MG63 (cell line): ENCODE data around the gene WDFY4. TPM values are rescaled to one million over a fixed set of nuclear protein-coding genes. Genes with fewer than 3 reads are reported as not detected.
"Not testable (repeated sequence)": the region's sequence is repeated elsewhere in the genome, so short reads cannot be mapped to it uniquely, and the experiment has no call there.

ENCODE experiments used
- DNase-seq: peaks from one replicate; pipeline ENCODE4 v3.0.0-alpha.2; 2020
- H3K27me3 ChIP-seq: fragments of 250-450 bp; sonication (Bioruptor Pico); 2 replicates; pipeline ENCODE4 v1.5.1; 2020; ENCODE audit warnings: mild to moderate bottlenecking, moderate library complexity
- H3K36me3 ChIP-seq: fragments of 250-450 bp; sonication (Bioruptor Pico); 2 replicates; pipeline ENCODE4 v1.5.1; 2020; ENCODE audit warnings: mild to moderate bottlenecking, moderate library complexity
- H3K4me3 ChIP-seq: fragments of 250-450 bp; sonication (Bioruptor Pico); 2 replicates; pipeline ENCODE4 v1.5.1; 2020; ENCODE audit warnings: mild to moderate bottlenecking, moderate library complexity
- H3K9me3 ChIP-seq: fragments of 250-450 bp; sonication (Bioruptor Pico); 2 replicates; pipeline ENCODE4 v1.5.1; 2020; ENCODE audit warnings: mild to moderate bottlenecking, moderate library complexity
- total RNA-seq: library from RNA; depleted of rRNA; stranded (reverse); fragments of >200 nt; shearing (Covaris generic); gene quantifications from 2 replicates; pipeline ENCODE4 v1.2.3, GENCODE V29; 2014; ENCODE audit warnings: low replicate concordance; rRNA removed

Gene WDFY4, protein sequence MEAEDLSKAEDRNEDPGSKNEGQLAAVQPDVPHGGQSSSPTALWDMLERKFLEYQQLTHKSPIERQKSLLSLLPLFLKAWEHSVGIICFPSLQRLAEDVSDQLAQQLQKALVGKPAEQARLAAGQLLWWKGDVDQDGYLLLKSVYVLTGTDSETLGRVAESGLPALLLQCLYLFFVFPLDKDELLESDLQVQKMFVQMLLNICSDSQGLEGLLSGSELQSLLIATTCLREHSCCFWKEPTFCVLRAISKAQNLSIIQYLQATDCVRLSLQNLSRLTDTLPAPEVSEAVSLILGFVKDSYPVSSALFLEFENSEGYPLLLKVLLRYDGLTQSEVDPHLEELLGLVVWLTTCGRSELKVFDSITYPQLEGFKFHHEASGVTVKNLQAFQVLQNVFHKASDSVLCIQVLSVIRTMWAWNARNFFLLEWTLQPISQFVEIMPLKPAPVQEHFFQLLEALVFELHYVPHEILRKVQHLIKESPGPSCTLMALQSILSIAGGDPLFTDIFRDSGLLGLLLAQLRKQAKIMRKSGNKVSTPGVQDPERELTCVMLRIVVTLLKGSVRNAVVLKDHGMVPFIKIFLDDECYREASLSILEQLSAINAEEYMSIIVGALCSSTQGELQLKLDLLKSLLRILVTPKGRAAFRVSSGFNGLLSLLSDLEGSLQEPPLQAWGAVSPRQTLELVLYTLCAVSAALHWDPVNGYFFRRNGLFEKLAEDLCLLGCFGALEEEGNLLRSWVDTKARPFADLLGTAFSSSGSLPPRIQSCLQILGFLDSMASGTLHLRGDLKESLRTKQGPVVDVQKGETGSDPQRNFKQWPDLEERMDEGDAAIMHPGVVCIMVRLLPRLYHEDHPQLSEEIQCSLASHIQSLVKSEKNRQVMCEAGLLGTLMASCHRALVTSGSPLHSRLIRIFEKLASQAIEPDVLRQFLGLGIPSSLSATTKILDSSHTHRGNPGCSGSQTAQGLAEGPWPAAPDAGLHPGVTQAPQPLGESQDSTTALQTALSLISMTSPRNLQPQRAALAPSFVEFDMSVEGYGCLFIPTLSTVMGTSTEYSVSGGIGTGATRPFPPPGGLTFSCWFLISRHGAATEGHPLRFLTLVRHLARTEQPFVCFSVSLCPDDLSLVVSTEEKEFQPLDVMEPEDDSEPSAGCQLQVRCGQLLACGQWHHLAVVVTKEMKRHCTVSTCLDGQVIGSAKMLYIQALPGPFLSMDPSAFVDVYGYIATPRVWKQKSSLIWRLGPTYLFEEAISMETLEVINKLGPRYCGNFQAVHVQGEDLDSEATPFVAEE (N-terminal part only)
- 0.07 and 0.63 TPM in 2 replicates for total RNA-seq

DNA sequence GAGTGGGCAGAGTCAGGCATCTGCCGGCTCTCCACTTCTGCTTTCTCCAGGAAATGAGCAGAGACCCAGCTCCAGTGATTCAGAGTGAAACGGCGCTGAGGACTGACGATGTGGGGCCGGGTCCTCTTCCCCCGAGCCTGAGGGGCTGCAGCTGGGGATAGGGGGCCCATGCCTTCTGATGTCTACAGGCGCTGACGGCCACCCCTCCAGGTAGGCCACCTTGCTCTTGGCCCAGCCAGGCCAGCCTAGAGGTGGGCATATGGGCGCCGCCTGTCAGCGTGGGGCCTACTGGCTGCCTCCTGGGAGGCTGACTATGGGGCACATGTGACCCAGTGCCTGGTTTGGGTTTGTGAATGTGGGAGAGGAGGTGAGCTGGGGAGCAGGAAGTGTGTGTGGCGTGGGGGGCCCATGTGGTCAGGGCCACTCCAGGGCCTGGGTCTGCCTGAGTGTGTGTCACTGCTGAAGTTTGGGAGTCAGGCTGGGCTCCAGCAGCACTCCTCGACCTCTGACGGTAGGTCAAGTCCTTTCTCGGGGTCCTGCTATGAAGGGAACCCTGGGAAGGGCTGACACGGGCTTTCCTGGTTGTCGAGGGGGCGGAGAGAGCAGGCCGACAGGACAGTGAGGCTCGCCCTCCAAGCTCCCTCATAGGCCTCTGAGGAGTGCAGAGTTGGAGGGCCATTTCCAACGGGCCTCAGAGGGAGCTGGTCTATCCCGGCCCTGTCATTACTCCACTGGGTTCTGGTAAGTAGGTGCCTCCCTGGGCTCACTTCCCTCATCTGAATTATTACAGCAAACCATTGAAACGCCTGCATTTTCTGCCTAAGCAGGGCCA lies at the start of gene WDFY4:
Gene WDFY4, plus strand, starts transcription at position 82 of the 832 bp plus-strand sequence. CDS start 24,860 bp downstream, outside the sequence.
- DNase-seq, result no peak
- no peaks in the 10 kb centered on the region for H3K36me3 ChIP-seq
- no peaks in the 10 kb centered on the region for H3K27me3 ChIP-seq
- H3K4me3 ChIP-seq, result no peak within 1 kb of the TSS
- H3K9me3 ChIP-seq, result no peaks in the 10 kb centered on the region

DNA sequence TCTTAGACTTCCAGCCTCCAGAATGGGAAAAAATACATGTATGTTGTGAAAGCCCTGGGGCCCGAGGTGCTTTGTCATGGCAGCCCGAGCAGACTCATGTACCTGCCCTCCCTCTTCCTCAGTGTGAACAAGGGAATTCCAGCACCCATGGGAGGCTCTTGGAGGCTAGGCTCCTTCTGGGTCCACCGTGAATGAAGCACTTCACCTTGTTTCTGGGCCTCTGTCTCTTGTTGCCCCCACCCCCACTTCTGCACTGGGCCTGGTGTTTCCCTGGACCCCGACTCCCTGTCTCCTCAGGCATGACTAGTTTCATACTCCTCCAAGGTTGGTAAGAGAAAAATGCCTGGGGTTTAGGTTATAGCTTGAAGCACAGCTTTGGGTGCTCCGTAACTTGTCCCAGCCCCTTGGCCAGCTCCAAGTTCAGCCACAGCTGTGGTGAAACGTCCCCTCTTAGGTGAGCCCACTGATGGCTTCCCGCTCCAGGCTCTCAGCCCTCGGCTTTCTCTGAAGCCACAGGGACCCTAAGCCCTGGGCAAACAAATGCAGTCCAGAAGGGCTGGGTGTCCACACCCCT lies 49.6 kb upstream of the WDFY4 start:
- no peak for DNase-seq
- Histone ChIP-seq H3K4me3 (peak overlapping the region; percentile 2; the same call in 1 of the 2 replicates), H3K27me3 (no peaks in the 10 kb centered on the region), H3K9me3 (peaks cover 5% of the 10 kb centered on the region), H3K36me3 (no peaks in the 10 kb centered on the region)

DNA sequence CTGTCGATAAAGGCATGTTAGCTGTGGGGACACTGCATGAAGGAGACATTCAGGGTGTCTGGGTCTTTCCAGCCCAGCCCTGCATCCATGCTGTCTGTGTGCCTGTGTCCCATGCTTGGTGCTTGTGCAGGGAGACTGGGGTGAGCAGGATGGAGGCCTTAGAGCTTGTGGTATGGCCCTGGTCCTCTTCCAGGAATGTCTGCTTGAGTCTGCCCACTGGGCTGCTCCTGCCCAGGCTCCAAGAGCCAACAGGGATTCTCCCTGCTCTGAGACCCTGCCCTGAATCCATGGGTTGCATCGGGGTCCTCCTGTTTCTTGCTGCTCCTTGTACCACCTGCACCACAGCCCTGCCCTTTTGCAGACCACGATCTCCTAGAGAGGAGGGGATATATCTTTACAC lies 48.4 kb upstream of the WDFY4 start:
- no peaks in the 10 kb centered on the region for H3K36me3 ChIP-seq
- no peak overlapping the region for H3K4me3 ChIP-seq
- H3K27me3 ChIP-seq, result no peaks in the 10 kb centered on the region
- peaks cover 16% of the 10 kb centered on the region for H3K9me3 ChIP-seq
- DNase-seq, result no peak

DNA sequence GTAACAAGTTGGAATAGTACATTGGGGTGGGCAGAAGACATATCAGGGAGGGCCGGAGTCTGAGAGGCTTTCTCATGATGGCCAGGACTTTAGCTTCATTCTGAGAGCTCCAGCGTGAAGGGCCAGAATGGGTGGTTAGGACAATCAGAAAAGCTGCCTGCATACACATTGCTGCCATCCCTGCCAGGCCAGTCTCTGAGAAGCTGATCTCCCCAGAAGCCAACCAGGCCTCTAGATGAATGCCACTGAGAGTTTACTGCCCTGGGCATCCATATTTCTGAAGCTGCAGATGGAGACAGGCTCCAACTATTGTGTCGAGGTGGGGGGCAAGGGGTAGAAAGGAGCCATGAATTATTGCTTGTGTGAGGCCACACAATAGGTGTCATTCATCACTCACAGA lies 47.8 kb upstream of the WDFY4 start:
- H3K27me3 ChIP-seq, result no peaks in the 10 kb centered on the region
- no peak overlapping the region for H3K4me3 ChIP-seq
- peaks cover 18% of the 10 kb centered on the region for H3K9me3 ChIP-seq
- DNase-seq, result no peak
- no peaks in the 10 kb centered on the region for H3K36me3 ChIP-seq

DNA sequence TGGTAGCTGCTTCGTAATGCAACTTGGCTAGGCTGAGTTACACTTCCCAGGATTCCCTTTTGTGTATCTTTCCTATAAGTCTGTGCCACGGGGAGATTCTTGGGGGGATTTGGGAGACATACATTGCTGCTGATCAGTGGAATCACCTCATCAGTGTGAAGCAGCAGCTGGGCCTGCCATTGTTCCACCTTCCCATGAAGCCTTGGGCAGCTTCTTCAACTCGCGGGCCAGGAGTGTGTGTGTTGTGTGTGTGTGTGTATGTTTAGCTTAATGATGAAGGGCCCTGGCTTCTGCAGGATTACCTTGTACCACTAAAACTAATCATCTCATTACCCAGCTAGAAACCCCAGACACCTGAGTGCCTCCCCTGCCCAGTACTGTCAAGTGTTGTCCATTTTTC lies 46.5 kb upstream of the WDFY4 start:
- no peaks in the 10 kb centered on the region for H3K36me3 ChIP-seq
- no peak for DNase-seq
- H3K27me3 ChIP-seq, result no peaks in the 10 kb centered on the region
- no peak overlapping the region for H3K4me3 ChIP-seq
- H3K9me3 ChIP-seq, result peaks cover 21% of the 10 kb centered on the region

DNA sequence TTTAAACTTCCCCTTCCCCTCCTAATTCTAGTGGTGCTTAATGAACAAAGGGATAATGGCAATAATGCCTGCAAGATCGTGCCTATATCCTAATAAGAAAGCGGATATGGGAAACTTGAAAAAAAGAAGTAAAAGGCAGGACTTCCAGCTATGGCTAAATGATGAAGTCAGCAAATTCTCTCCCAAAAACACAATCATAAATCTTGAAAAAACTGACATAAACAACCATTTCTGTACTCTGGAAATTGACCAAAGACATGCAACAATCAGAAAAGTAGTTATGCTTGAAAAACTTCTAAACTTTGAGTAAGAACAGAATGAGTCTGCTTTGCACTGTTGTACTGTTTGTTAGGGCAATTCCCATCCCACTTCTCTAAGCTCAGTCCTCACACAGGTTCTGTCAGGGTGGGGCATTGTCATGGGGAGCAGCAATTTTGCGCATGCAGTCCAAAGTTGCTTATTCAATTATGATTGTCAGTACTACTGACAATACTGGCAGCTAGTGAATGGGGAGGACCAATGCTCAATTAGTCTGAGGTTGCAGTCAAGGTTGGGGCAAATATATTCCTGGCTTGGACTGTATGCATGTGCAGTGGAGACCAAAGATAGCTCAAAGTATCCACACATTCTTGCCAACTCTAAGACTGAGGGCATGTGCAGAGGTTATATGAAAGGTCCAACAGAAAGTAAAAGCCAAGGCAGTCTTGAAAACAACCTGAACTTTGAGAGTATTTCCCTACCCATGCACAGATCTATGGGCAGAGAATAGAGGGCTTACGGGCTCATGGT lies 45.7 kb upstream of the WDFY4 start:
- no peak for DNase-seq
- H3K36me3 ChIP-seq, result no peaks in the 10 kb centered on the region
- peaks cover 21% of the 10 kb centered on the region for H3K9me3 ChIP-seq
- no peaks in the 10 kb centered on the region for H3K27me3 ChIP-seq
- H3K4me3 ChIP-seq, result no peak overlapping the region

DNA sequence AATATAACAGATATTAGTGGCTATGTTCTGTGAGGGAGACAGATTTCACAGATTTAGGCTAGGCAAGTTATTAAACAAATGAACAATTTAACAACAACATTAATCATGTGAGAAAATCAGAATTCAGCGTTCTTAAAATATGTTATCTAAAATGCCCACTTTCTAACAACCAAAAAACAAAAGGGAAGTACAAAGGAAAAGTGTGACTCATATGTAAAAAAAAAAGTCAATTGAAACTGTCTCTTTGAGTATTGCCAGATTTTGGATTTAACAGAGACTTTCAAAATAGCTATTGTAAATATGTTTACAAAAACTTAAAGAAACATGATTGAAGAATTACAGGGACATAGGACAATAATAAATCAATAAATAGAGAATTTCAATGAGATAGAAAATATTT lies 45.0 kb upstream of the WDFY4 start:
- Histone ChIP-seq H3K4me3 (no peak overlapping the region), H3K27me3 (no peaks in the 10 kb centered on the region), H3K36me3 (no peaks in the 10 kb centered on the region), H3K9me3 (peaks cover 21% of the 10 kb centered on the region)
- no peak for DNase-seq

DNA sequence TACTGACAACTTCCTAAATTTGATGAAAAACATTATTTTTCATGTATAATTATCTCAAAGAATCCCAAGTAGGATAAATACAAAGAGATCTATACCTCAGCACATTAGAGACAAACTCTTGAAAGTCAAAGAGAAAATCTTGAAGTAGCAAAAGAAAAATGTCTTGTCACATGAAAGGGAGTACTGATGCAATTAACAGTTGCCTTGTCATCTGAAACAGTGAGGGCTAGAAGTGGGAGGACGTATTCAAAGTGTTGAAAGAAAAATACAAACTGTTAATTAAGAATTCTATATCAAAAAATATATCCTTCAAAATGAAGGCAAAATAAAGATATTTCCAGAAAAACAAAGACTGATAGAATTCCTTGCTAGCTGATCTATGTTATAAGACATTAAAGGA lies 44.3 kb upstream of the WDFY4 start:
- no peaks in the 10 kb centered on the region for H3K36me3 ChIP-seq
- no peaks in the 10 kb centered on the region for H3K27me3 ChIP-seq
- no peak overlapping the region for H3K4me3 ChIP-seq
- DNase-seq, result no peak
- peaks cover 21% of the 10 kb centered on the region for H3K9me3 ChIP-seq

DNA sequence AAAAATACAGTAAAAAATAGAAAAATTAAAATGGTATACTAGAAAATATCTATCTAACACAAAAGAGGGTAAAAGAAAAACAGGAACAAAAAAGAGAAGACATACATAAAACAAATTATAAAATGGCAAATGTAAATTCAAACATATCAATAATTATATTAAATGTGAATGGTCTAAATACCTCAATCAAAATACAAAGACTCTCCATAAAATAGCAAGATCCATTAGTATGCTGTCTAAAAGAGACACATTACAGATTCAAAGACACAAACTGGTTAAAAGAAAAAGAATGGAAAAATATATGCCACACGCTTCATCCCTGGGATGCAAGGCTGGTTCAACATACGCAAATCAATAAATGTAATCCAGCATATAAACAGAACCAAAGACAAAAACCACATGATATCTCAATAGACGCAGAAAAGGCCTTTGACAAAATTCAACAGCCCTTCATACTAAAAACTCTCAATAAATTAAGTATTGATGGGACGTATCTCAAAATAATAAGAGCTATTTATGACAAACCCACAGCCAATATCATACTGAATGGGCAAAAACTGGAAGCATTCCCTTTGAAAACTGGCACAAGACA lies 43.5 kb upstream of the WDFY4 start:
- H3K27me3 ChIP-seq, DNase-seq, H3K4me3 ChIP-seq, H3K36me3 ChIP-seq: not testable (repeated sequence)
- peaks cover 21% of the 10 kb centered on the region for H3K9me3 ChIP-seq

DNA sequence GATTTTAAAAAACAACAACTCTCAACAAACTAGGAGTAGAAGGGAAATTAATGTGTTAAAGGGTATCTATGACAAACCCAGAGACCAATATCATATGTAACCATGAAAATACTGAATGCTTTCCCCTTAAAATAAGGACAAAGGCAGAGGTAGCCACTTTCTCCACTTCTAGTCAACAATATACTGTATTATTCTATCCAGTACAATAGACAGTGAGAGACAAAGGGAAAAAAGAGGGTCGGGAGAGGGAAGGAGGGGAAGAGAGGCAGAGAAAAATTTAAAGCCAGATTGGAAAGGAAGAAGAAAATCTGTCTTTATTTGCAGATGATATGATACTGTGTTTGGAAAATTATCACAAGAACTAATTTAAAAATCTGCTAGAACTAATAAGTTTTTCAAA lies 39.1 kb upstream of the WDFY4 start:
- Histone ChIP-seq H3K36me3 (no peaks in the 10 kb centered on the region), H3K9me3 (peaks cover 11% of the 10 kb centered on the region), H3K27me3 (no peaks in the 10 kb centered on the region), H3K4me3 (no peak overlapping the region)
- no peak for DNase-seq

DNA sequence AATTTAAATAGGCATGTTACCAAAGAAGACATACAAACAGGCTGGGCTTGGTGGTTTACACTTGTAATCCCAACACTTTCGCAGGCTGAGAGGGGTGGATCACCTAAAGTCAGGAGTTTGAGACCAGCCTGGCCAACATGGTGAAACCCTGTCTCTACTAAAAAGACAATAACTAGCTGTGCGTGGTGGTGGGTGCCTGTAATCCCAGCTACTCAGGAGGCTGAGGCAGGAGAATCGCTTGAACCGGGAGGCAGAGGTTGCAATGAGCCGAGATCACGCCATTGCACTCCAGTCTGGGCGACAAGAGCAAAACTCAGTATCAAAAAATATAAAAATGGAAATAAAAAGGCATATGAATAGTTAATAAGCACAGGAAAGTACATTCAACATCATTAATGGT lies 37.6 kb upstream of the WDFY4 start:
- not testable (repeated sequence) for DNase-seq, H3K4me3 ChIP-seq, H3K27me3 ChIP-seq

DNA sequence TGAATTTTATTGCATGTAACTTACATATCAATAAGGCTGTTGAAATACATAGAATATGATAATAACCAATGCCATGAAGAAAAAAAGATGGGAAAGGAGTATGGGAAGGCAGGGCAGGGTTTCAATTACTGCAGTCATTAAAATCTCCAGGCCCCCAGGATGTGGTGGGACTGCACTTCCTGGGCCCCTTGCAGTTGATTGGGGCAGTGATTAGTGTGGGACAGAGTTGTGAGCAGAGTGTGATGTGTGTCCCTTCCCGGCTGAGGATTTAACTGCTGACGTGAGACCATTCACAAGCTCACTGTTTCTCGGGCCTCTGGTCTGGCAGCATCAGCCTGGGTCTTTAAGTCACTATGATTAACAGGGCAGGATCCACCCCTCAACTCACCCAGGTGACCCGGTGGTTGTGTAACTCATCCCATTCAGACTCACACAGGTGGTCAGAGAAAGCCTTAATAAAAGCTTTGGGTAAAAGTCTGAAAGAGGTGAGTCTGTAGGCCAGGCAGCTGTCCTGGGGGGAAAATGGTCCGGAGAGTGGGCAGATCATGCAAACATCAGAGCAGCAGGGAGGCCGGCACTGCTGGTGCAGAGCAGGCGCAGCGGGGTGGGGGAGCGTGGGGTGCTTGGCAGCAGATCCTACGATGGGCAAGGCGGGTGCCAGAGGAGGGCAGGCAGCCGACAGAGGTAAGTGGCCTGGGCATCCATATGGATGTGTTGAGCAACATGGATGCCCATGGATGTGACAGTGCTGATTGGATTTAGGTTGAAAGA lies 36.3 kb upstream of the WDFY4 start:
- no peaks in the 10 kb centered on the region for H3K9me3 ChIP-seq
- H3K27me3 ChIP-seq, result no peaks in the 10 kb centered on the region
- no peaks in the 10 kb centered on the region for H3K36me3 ChIP-seq
- H3K4me3 ChIP-seq, result no peak overlapping the region
- no peak for DNase-seq

More for the DNA sequence above, 37.6 kb upstream of the WDFY4 start:
- not testable (repeated sequence) for H3K9me3 ChIP-seq, H3K36me3 ChIP-seq

DNA sequence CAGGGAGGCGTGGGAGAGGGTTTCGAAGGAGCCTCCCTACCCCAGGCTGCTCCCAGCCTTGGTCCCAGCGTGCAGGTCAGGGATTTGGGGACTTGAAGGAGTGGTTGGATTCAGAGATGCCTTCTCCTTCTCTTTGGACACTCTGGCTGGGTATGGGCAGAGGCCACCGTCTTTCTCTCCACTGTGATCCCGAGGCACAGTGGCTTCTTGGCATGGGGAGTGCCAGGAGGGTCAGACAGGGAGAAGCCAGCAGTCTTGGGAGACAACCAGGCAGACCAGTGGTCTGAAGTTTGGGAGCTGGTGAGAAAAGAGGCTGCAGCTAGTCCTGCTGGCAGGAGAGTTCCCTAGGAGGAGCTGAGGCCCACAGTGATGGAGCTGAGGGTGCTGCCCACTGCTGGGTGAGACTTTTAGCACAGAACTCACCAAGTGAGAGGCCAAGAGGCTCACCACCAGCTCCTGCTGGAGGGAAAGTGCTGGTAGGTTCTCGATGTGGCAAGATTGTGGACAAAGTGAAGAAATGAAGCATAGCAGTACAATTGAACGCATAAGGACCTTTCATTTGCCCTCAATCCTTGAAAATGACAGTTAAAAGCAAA lies 35.2 kb upstream of the WDFY4 start:
- H3K27me3 ChIP-seq, result no peaks in the 10 kb centered on the region
- H3K9me3 ChIP-seq, result no peaks in the 10 kb centered on the region
- DNase-seq, result peak; percentile 20
- H3K36me3 ChIP-seq, result no peaks in the 10 kb centered on the region
- H3K4me3 ChIP-seq, result no peak overlapping the region

DNA sequence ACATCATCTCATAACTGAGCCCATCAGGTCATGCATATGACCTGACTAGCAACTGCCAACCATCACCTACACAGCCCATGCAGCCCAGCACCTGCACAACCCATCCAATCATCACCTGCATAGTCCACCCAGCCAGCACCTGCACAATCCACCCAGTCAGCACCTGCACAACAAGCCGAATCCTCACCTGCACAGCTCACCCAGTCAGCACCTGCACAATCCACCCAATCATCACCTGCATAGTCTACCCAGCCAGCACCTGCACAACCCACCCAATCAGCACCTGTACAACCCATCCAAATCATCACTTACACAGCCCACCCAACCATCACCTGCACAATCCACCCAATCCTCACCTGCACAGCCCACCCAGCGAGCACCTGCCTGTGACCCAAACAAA lies 33.4 kb upstream of the WDFY4 start:
- DNase-seq, result no peak
- Histone ChIP-seq H3K9me3 (no peaks in the 10 kb centered on the region), H3K36me3 (no peaks in the 10 kb centered on the region), H3K4me3 (no peak overlapping the region), H3K27me3 (no peaks in the 10 kb centered on the region)
